GM19468 (cell line): Measurements from ENCODE around the gene ETNK1.

Experiments
- ATAC-seq: cut with Tn5 transposase; IDR thresholded peaks from one replicate; pipeline ENCODE4 v1.9.1; 2021; ENCODE audit warnings: mild to moderate bottlenecking, moderate library complexity, moderate number of reproducible peaks; ENCODE audit not compliant: unreplicated experiment; ENCODE audit errors: extremely low read depth

ETNK1 gene

DNA sequence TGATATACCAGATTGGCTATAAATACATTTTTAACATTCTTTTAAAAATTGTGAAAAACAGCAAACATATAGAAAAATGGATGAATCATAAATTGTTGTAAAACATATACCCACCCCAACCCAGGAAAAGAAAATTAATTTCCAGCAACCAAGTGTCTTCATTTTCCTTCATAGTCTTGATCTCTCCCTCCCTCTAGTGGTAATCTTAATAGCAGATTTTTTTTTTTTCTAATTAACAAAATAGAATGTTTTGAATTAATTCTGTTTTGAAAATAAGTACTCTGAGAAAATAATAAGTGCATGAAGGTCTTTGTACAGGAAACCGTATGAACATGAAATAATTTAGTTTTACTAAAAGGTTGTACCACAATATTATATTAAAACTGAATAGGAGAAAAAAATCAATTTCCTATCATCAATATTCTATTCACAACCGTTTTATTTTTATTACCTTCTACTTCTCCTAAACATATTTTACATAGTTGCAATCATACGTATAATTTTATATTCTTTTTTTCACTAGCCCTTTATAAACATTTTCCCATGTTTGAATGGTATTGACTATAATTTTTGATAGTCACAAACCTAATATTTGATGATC lies 7.0 kb downstream of the ETNK1 start:
- ATAC-seq: no peak

DNA sequence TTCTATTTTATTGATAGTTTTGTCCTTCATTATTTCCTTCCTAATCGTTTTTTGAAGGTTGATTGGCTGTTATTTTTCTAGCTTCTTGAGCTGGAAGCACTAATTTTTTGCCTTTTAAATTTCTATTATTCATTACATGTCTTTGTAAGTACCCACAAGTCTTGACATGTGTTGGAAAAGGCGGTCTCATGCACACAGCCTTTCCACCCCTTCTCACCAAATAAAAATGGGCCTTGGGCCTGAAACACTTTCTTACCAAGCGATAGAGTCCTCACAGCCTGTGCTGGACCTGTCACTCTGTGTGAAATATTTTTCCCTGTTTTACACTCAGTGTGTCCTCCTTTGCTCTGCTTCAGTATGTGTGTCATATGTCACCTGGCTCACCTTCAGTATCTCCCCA lies 9.9 kb downstream of the ETNK1 start:
- ATAC-seq: no peak

DNA sequence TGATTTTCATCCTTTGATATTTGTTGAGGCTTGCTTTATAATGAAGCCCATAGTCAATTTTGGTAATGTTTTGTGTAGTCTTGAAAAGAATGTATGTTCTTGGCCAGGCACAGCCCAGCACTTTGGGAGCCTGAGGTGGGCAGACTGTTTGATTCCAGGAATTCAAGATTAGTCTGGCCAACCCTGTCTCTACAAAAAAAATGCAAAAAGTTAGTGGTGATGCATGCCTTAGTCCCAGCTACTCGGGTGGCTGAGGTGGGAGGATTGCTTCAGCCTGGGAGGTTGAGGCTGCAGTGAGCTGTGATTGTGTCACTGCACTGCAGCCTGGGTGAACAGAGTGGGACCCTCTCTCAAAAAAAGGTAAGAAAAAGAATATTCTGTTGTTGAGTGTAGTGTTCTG lies 10.8 kb downstream of the ETNK1 start:
- no peak for ATAC-seq

DNA sequence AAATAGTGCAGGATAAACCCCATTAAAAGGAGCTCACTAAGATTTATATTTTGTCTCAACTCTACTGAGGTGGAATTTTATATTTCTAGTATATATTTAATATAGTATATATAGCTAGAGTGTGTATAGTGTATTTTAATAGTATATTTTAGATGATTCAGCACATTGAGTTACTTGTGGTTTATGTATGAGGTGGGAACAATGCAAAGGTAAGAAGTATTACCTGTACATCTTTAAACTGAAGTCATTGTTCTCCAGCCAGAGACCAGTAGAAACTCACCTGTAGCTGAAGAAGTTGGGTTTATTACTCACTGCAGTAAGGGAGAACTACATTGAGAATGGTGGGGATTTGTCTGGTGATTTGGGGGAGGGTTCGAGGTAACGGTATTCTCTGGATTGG lies 15.9 kb downstream of the ETNK1 start:
- ATAC-seq: no peak

DNA sequence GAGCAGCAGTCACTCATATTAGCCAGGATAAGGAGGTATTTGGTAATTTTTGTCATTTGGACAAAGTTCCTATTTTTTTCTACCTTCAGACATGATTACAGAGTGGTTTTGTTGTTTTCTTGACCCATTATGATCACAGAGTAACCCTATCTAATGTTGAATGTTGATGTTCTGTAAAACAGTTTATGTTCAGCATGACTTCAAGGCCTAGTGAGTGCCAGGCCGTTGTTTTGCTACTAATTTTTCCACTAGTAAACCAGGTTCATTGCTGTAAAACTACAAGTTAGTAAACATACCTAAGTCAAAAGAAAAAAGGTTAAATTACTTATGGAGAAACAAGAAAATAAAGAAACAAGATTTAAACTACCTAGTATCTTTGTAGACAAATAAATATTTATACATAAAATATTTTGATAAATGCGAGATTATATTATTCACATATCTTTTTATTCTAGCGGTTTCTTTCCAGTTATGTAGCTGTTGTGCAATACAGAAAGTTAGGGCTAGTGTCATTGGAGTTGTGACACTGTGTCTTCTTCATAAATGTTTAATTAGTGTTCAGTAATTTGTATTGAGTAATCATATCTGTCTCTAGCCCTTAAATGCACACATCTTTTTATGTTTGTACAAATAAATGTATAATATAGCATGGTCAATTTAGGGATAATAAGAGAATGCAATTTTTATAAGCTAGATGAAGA lies 16.5 kb downstream of the ETNK1 start:
- ATAC-seq: no peak

DNA sequence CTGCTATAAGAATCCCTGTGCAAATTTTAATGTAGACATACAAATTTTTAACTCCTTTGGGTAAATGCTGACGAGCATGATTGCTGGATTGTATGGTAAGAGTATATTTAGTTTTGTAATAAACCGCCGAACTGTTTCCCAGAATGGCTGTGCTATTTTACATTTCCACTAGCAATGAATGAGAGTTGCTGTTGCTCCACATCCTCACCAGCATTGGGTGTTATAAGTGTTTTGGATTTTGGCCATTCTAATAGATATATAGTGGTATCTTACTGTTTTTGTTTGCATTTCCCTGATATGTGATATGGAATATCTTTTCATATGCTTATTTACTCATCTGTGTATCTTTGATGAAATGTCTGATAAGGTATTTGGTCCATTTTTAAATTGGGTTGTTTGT lies 23.7 kb downstream of the ETNK1 start:
- ATAC-seq: no peak

DNA sequence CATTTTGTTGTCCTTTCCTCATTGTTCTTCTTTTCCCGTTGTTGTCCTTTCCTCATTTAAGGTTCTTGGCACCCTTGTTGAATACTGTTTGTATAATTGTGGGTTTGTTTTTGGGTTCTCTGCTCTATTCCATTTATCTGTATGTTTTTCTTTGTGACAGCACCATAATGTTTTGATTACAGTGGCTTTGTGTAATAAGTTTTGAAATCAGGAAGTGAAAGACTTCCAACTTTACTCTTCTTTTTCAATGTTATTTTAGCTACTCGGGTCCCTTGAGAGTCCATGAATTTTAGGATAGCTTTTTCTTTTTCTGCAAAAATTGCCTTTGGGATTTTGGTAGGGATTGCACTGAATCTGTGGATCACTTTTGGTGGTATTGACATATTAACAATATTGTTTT lies 28.1 kb downstream of the ETNK1 start:
- no peak for ATAC-seq

DNA sequence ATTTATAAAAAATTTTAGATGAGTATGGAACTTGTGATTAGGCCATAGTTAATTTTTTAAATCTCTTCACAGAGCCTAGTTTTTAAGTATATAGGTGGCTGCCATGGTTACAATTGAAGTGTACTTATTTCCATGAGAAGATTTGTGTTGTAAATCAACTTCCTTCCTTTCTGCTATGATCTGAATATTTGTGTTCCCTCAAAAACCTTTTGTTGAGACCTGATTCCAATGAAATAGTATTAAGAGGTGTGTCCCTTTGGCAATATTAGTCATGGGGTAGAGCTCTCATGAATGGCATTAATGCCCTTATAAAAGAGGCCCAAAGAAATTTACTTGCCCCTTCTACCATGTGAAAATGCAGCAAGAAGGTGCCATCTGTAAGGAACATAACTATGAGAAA lies 28.8 kb downstream of the ETNK1 start:
- no peak for ATAC-seq

DNA sequence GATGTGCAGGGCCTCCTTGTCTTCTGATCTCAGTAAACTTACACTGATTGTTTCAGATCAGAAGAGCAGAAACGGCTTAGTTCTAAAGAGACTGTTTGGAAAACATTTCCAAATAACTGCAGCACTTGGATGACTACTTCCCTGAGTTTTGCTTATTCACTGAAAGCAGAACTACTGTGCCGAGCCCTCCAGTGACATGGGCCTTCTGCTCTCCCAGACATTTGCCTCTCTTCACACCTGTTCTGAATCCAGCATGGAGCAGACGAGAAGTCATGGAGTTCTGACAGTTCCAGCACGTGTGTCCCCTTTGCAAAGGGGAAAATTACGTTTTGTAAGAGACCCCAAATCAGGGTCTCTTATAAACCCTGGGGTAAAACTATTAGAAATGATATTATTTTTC lies 31.4 kb downstream of the ETNK1 start:
- ATAC-seq: no peak

DNA sequence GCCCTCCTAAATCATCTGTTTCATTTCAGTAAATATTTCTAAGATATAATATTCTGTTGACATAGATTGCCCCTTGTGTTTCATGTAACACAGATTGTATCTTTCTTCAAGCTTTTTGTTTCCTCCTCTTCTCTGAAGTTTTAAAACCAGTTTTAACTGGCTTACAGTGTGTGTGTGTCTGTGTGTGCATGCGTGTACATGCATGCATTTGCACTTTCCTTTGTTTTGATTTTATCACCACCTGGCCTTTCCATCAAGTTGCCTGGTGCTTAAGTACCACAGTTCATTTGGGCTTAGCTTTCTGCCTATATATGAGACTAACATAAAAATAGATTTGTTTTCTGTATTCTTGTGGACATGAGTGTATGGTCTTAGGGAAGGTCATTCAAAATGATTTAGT lies 31.9 kb downstream of the ETNK1 start:
- ATAC-seq: no peak

DNA sequence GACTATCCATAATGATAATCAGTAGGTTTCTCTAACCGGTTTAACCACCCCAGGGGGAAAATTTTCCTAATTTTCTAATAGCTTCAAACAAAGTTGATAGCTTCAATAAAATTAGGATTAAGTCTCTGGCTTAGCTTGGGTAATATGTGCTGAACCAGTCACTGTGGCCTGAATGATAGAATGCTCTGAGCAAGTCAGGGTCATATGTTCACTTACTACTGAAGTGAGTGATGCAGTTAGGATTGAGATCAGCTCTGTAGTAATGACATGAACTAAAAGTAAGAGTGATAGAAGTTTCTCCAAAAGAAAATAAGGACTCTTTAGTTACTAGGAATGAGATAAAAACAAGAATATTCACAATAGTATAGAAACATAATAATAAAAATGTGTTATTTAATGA lies 32.6 kb downstream of the ETNK1 start:
- ATAC-seq: no peak

DNA sequence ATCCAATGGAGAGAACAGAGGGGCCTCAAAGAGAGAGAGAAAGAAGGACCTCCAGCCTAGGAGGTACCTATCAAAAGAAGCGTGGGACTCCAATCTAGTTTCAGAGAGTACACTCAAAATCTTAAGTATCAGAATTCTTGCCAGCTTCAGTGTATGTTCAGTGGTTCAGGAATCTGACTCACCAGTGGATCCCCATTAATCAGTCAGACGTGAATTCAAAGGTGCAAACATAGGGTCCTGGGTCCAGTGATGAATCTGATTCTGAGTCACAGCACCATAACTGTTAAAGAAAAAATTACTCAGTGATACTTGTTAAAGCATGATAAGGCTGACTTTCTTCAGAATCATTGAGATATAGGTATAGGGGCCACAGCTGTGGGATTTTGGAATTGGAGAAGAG lies 33.2 kb downstream of the ETNK1 start:
- no peak for ATAC-seq

DNA sequence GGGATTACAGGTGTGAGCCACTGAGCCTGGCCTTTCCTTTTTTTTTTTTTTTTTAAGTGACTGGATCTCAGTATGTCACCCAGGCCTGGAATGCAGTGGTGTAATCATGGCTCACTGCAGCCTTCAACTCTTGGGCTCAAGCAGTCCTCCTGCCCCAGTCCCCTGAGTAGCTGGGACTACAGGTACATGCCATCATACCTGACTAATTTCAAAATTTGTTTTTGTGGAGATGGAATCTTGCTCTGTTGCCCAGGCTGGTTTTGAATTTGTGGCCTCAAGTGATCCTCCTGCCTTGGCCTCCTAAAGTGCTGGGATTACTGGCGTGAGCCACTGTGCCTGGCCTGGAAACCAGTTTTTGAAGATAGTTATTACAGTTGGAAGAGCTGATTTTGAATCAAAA lies 37.4 kb downstream of the ETNK1 start:
- no peak for ATAC-seq

DNA sequence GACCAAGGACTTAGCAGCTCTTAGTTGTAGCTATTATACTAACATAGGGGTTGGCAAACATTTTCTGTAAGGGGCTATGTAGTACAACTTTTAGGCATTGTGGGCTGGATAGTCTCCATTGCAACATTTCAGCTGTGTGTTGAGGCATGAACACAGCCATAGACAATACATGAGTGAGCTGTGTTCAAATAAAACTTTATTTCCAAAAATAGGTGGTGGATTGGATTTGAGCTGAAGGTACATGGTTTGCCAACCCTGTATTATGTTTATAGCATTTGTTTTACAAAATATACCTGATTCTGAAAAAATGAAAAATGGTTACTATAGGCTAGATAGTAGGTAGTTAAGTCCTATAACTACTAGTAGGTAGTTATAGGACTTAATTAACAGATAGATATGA lies 40.5 kb downstream of the ETNK1 start:
- ATAC-seq: no peak

DNA sequence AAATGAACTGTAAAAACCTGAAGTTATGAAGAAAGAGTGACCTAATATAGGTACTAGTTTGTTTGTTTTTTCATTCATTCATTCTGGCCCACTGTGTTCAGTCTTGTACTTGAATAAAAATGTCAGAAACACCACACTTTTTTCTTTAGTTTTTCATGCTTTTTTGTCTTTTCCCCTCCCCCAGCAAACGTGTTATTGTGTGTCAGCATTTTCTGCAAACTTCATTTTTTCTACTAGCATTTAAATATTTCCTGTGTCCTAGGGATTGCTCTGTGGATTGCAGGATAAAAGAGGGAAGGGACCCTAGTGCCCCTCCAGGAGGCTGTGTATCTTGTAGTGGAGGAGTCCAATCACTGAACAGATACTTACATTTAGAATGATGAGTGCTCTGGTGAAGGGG lies 42.2 kb downstream of the ETNK1 start:
- ATAC-seq: no peak

DNA sequence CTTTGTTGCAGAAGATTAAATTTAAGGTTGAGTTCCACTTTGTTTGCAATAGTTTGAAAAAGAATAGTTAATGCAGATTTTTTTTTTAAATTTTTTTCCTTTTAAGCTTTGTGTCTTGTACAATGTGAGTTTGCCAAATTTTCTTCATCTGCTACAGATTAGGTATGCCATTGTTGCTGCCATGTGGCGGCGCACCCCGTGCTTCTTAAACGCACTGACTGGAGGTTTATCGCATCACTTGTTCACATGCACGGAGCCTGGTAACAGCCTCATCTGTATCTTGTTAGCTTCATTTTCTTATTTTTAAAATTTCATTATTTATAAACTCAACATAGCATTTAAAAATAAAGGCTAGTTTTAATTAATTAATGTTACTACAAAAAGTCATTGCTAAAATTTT lies 43.5 kb downstream of the ETNK1 start:
- no peak for ATAC-seq

DNA sequence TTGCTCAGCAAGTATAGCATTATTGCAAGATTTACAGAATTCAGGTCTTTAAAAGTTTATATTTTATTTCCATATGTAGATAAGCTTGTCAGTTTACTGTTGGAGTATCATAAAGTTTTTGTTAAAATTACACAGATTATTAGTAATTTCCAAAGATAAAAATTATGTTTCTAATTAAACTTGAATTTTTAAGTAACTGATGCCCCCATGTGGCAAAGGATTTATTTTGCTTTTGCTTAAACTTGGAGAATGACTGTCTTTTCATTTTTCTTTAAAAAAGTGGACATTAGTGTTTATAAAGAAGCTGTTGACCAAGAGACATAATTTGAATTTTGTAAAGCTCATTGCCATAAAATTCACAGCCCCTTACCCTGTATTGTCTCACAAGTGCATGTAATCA lies 45.8 kb downstream of the ETNK1 start:
- ATAC-seq: no peak

DNA sequence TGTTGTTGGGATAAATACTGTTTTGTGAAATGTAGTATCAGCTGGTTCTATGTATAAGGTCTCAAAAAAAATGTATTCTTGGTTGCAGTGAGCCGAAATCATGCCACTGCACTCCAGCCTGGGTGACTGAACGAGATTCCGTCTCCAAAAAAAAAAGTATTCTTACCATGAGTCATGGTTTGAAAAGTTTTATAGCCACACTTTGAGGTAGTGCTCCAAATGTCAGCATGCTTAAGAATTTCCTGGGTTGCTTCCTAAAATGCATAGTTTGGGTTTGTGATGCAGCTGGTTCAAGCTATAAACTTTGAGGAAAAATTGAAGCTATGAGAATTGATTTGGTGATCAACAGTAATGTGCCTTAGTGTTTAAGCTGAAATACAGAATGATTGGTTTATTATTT lies 48.0 kb downstream of the ETNK1 start:
- ATAC-seq: no peak

DNA sequence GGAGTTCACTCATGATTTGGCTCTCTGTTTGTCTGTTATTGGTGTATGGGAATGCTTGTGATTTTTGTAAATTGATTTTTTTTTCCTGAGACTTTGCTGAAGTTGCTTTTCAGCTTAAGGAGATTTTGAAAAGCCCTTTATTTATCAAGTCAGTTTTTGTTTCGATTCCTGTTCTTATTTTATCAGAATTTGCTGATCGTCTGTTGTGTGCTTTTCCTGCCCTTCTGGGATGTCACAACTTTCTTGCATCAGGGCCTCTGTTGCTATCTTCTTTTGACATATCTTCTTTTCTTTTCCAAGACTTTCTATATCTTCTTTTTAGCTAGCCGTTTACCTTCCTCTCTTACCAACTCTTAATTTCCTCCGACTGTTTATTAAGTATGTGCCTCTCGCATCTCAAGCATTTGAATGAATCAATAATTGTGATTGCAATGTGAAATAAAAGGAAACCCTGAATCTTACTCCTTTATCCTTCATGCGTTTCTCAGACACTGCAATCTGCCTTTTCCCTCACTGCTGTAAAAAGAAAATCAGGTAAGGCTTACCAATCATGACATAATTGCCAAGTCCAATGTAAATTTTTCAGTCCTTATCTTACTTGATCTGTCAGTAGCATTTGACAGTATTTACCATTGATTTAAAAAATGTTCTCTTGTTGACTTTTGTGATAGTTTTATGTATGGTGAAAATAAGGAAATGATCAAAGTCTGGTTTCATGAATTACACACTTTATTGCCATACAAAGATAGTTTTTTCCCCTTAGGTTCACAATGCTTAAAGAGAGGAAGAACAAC lies 53.0 kb downstream of the ETNK1 start:
- no peak for ATAC-seq

DNA sequence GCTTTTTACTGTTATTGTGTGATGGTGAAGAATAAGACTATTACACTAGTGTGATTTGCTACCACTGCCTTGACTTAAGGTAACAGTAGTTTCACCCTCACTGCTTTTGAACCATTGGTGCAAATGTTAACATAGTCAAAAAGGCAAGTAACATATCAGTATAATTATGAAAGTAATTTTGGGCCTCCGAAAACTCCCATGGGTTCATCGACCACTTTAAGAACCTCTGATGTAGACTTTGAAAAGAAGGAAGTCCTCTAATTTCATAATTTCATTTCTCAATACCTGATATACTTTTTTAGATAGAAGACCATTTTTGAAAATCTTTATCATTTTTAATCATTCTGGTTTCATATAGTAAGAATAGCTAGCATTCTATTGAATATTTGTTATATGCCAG lies 57.7 kb downstream of the ETNK1 start:
- ATAC-seq: no peak

DNA sequence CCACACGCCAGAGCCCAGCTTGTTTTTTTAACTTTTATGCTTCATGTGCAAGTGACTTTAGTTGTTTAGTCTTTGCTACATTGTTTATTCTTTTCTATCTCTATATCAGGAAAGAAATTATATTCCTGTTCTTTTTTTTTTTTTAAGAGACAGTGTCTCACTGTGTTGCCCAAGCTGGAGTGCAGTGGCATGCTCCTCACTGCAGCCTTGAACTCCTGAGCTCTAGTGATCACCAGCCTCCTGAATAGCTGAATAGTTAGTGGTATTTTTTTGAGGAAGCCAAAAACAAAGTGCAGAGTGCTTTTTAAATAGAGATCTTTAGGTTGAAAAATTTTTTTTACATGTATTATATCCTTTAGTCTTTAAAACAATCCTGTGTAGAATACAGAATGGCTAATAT lies 58.2 kb downstream of the ETNK1 start:
- no peak for ATAC-seq
